GM12878 (cell line): Measurements from ENCODE around the gene CANT1. TPM values are rescaled to one million over a fixed set of nuclear protein-coding genes. Genes with fewer than 3 reads are reported as not detected.

Experiments
- ATAC-seq: fragments of 200-7000 bp; cut with Tn5 transposase; 3 replicates; pipeline ENCODE4 v1.9.1; 2020; ENCODE audit warnings: mild to moderate bottlenecking, moderate library complexity
- BruUV-seq: library from RNA; stranded (reverse); fragments of 400-500 nt; replicated peaks from 2 replicates; lab custom pipeline; 2021; lab: Mats Ljungman, UMichigan
- CTCF ChIA-PET: fragments of 300-600 bp; sonication (Branson Sonifier 250); formaldehyde crosslinking; extraction: SDS; loops from one replicate; lab custom pipeline; 2021; ENCODE audit warnings: inconsistent platforms; lab: Yijun Ruan, JAX
- POLR2A ChIA-PET: fragments of 350-600 bp; formaldehyde crosslinking; extraction: SDS; loops from one replicate; lab custom pipeline; 2021; ENCODE audit warnings: inconsistent platforms; lab: Charles Lee
- RAD21 ChIA-PET: fragments of 300-600 bp; sonication (Branson Sonifier 250); formaldehyde crosslinking; loops from one replicate; lab custom pipeline; 2023; ENCODE audit warnings: antibody characterized with exemption; ENCODE audit not compliant: unreplicated experiment; lab: Charles Lee
- SMC1A ChIA-PET: fragments of 300-600 bp; sonication (Branson Sonifier 250); formaldehyde crosslinking; loops from one replicate; lab custom pipeline; 2023; ENCODE audit not compliant: unreplicated experiment, uncharacterized antibody; lab: Charles Lee
- DNase-seq: peaks from one replicate; pipeline ENCODE4 v3.0.0-alpha.2; 2011; ENCODE audit warnings: low read depth, low spot score
- FAIRE-seq: peaks from 3 replicates; lab custom pipeline; 2011; peaks lifted over from hg19 to GRCh38; lab: Jason Lieb, UNC
- H2AFZ ChIP-seq: 2 replicates; pipeline ENCODE4 v1.6.0; 2011; ENCODE audit warnings: low read depth, low read length, control low read depth; ENCODE audit not compliant: control insufficient read depth
- H3K27ac ChIP-seq: 2 replicates; pipeline ENCODE4 v1.5.1; 2011; ENCODE audit warnings: control low read depth; ENCODE audit not compliant: control insufficient read depth, insufficient read depth
- H3K27me3 ChIP-seq, 2 experiments: replicated peaks in 1 of 2; 2 replicates each; pipeline versions ENCODE4 v1.6.0 to v1.6.1; 2011; ENCODE audit warnings: low read length in 1 of 2; ENCODE audit not compliant: control insufficient read depth in 2 of 2, insufficient read depth in 2 of 2
- H3K36me3 ChIP-seq, 2 experiments: 2 replicates each; pipeline ENCODE4 v1.5.1; 2011; ENCODE audit warnings: low read length in 1 of 2; ENCODE audit not compliant: control insufficient read depth in 2 of 2, insufficient read depth in 2 of 2
- H3K4me1 ChIP-seq: 2 replicates; pipeline ENCODE4 v1.6.1; 2011; ENCODE audit warnings: mild to moderate bottlenecking, low read length, moderate library complexity, mixed read lengths; ENCODE audit not compliant: control insufficient read depth, insufficient read depth
- H3K4me2 ChIP-seq: 2 replicates; pipeline ENCODE4 v1.6.0; 2011; ENCODE audit warnings: control low read depth; ENCODE audit not compliant: control insufficient read depth, insufficient read depth
- H3K4me3 ChIP-seq: fragments of 200-600 bp; sonication (generic); 2 replicates; pipeline ENCODE4 v1.5.1; 2016
- H3K79me2 ChIP-seq: 2 replicates; pipeline ENCODE4 v1.6.0; 2011; ENCODE audit warnings: low read length; ENCODE audit not compliant: control insufficient read depth, insufficient read depth
- H3K9ac ChIP-seq: 2 replicates; pipeline ENCODE4 v1.8.0; 2011; ENCODE audit warnings: low read length, control low read depth, mixed read lengths; ENCODE audit not compliant: control insufficient read depth, insufficient read depth
- H3K9me3 ChIP-seq: replicated peaks from 3 replicates; pipeline ENCODE4 v1.5.1; 2011; ENCODE audit warnings: mild to moderate bottlenecking, low read length; ENCODE audit not compliant: control insufficient read depth, insufficient read depth
- H4K20me1 ChIP-seq: 2 replicates; pipeline ENCODE4 v1.6.0; 2011; ENCODE audit not compliant: control insufficient read depth, insufficient read depth
- ASH2L ChIP-seq: fragments of 300-600, 200-600 bp; sonication (generic); IDR thresholded peaks from 2 replicates; pipeline ENCODE4 v1.6.1; 2017; ENCODE audit warnings: low read depth, mild to moderate bottlenecking, borderline replicate concordance
- BCLAF1 ChIP-seq: fragments of 450-650 bp; IDR thresholded peaks from 2 replicates; pipeline ENCODE4 v1.6.1; 2017; ENCODE audit warnings: antibody characterized with exemption, mild to moderate bottlenecking, moderate library complexity
- BMI1 ChIP-seq: fragments of 450-650 bp; IDR thresholded peaks from 2 replicates; pipeline ENCODE4 v1.6.1; 2016; ENCODE audit warnings: mild to moderate bottlenecking, moderate library complexity, borderline replicate concordance
- CEBPB ChIP-seq, 2 experiments: fragments of 150-350 bp in 1 of 2; IDR thresholded peaks; 2 replicates each; pipeline ENCODE4 v1.6.1; 2012 to 2014; ENCODE audit warnings: low read depth in 2 of 2, low read length in 2 of 2, borderline replicate concordance in 1 of 2, inconsistent platforms in 1 of 2
- GATAD2B ChIP-seq: fragments of 450-650 bp; conservative IDR thresholded peaks from 2 replicates; pipeline ENCODE4 v1.6.1; 2017; ENCODE audit warnings: low read depth, mild to moderate bottlenecking, moderate library complexity
- KLF5 ChIP-seq: fragments of 450-650 bp; IDR thresholded peaks from 2 replicates; pipeline ENCODE4 v1.6.1; 2014; ENCODE audit warnings: mild to moderate bottlenecking; ENCODE audit not compliant: partially characterized antibody
- NFYA ChIP-seq: IDR thresholded peaks from 2 replicates; pipeline ENCODE4 v1.6.1; 2011; ENCODE audit warnings: low read depth, mild to moderate bottlenecking, low read length, improper control_type of control experiment, borderline replicate concordance
- PAX8 ChIP-seq: fragments of 450-650 bp; IDR thresholded peaks from 2 replicates; pipeline ENCODE4 v1.6.1; 2017; ENCODE audit warnings: mild to moderate bottlenecking, moderate library complexity
- POU2F2 ChIP-seq: IDR thresholded peaks from 3 replicates; pipeline ENCODE4 v1.6.1; 2011; ENCODE audit warnings: low read depth, mild to moderate bottlenecking, low read length, borderline replicate concordance
- REST ChIP-seq: IDR thresholded peaks from 2 replicates; pipeline ENCODE4 v1.6.1; 2012; ENCODE audit warnings: mild to moderate bottlenecking, low read depth, low read length
- STAT1 ChIP-seq: fragments of 450-650 bp; conservative IDR thresholded peaks from 2 replicates; pipeline ENCODE4 v1.6.1; 2014; ENCODE audit warnings: antibody characterized with exemption, mild to moderate bottlenecking
- WGBS: methylation state at CpG from one replicate; pipeline ENCODE4 v1.1.6; 2016; ENCODE audit warnings: low lambda C conversion rate; ENCODE audit not compliant: insufficient replicate concordance, insufficient coverage; ENCODE audit errors: missing lambda C conversion rate; 5-methylcytosine and 5-hydroxymethylcytosine counted together
- in situ Hi-C: fragments of 300-500 bp; cut with MboI; formaldehyde crosslinking; loops from 9 replicates; pipeline ENCODE4 v1.14.3; 2018; ENCODE audit warnings: mixed read lengths
- intact Hi-C: fragments of 100-400 bp; cut with micrococcal nuclease; formaldehyde crosslinking; loops from one replicate; pipeline ENCODE4 v1.14.2; 2022; ENCODE audit not compliant: unreplicated experiment
- polyA plus RNA-seq, 11 experiments: library from polyadenylated mRNA; depleted of rRNA in 4 of 11; unstranded in 6 of 11; stranded (reverse) in 5 of 11; fragments of >200 nt; fragmentation: Nextera tagmentation in 4 of 11; fragmentation: Illumina TruSeq in 1 of 11; extraction: Ambion mirVana in 4 of 11; extraction: Trizol in 1 of 11; gene quantifications; 1 replicate in 1 of 11; 2 replicates in 10 of 11; pipeline versions ENCODE4 v1.2.1 to v1.2.3, GENCODE V29; 2011 to 2016; ENCODE audit warnings: inconsistent platforms in 2 of 11, missing spikeins in 2 of 11, low read depth in 1 of 11
- total RNA-seq, 4 experiments: library from RNA; depleted of rRNA in 3 of 4; stranded (reverse); fragments of >200 nt in 3 of 4; fragmentation: Illumina TruSeq in 1 of 4; extraction: Trizol in 1 of 4; gene quantifications; 2 replicates each; pipeline versions ENCODE4 v1.2.1 to v1.2.3, GENCODE V29; 2013 to 2021
- TF ChIP-seq, protein P1 (sequence below): fragments of 450-650 bp; IDR thresholded peaks from 2 replicates; pipeline ENCODE4 v1.6.1; 2018; ENCODE audit warnings: borderline replicate concordance, mild to moderate bottlenecking; ENCODE audit not compliant: partially characterized antibody
- TF ChIP-seq, protein P2 (sequence below): IDR thresholded peaks from 2 replicates; pipeline ENCODE4 v1.6.1; 2011; ENCODE audit warnings: borderline replicate concordance, low read depth, mild to moderate bottlenecking, moderate library complexity, mixed read lengths, low read length; ENCODE audit not compliant: insufficient read depth; ENCODE audit errors: extremely low read length

CANT1 gene
- total and polyA plus RNA-seq, 10 of the 15 experiments (the other 5 are each of a cell fraction or from before 2014, with no cell fraction given): 2.2 to 59.2 (median 20.2) TPM

DNA sequence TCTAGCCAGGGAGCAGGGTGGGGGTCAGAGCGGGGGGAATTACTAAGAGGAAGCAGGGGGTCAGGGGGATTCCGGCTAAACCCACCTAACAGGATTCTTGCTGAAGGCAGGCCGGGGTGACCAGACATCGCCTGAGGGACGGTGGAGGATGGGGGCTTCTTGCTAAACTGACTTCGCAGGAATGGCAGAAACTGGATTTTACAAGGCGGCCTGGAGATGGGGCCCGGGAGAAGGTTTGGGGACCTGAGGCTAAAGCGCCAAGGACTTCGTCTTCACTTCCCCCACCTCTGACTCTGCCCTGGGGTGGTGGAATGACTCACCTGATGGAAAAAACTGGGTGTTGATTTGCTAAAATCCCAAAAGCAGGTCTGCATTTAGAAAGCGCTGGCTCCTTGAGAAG lies 53.3 kb downstream of the CANT1 start:
- no peaks in the 10 kb centered on the region; a peak in 2 of 4 replicates for H3K27me3 ChIP-seq
- H4K20me1 ChIP-seq: no peaks in the 10 kb centered on the region
- SMC1A ChIA-PET: no interaction called here
- H3K79me2 ChIP-seq: no peaks in the 10 kb centered on the region
- no peak overlapping the region for H3K4me2 ChIP-seq
- H3K9ac ChIP-seq: no peak overlapping the region
- in situ Hi-C loops: no loop called here
- 38% methylated on average over 11 of the region's 11 CpGs for WGBS
- RAD21 ChIA-PET: no interaction called here
- no peak for FAIRE-seq
- BruUV-seq: no TSS peak
- intact Hi-C loops: no loop called here
- no peak overlapping the region for H2AFZ ChIP-seq
- no peak for DNase-seq
- POLR2A ChIA-PET: no interaction called here
- no peaks in the 10 kb centered on the region; the same call in 1 of the 3 replicates for H3K9me3 ChIP-seq
- no peak overlapping the region for H3K4me3 ChIP-seq
- H3K4me1 ChIP-seq: no peaks in the 10 kb centered on the region
- H3K36me3 ChIP-seq: no peaks in the 10 kb centered on the region
- ATAC-seq: no peak
- no peak overlapping the region for H3K27ac ChIP-seq
- CTCF ChIA-PET: interaction anchor here (1.7 kb wide), 1 partner anchor 15 kb away, joined by 8 read pairs; no protein-coding TSS in a partner anchor
- TF ChIP-seq BMI1 (no peak), BCLAF1 (no peak), GATAD2B (no peak), STAT1 (no peak), CEBPB (IDR thresholded peaks at IDR 0.05; ENCODE audit: borderline replicate concordance in 1 of 2, low read depth in 2 of 2, low read length in 2 of 2) (no peak), POU2F2 (no peak), REST (no peak), PAX8 (no peak), NFYA (no peak), ASH2L (no peak), KLF5 (no peak)
- TF ChIP-seq, protein P1, sequence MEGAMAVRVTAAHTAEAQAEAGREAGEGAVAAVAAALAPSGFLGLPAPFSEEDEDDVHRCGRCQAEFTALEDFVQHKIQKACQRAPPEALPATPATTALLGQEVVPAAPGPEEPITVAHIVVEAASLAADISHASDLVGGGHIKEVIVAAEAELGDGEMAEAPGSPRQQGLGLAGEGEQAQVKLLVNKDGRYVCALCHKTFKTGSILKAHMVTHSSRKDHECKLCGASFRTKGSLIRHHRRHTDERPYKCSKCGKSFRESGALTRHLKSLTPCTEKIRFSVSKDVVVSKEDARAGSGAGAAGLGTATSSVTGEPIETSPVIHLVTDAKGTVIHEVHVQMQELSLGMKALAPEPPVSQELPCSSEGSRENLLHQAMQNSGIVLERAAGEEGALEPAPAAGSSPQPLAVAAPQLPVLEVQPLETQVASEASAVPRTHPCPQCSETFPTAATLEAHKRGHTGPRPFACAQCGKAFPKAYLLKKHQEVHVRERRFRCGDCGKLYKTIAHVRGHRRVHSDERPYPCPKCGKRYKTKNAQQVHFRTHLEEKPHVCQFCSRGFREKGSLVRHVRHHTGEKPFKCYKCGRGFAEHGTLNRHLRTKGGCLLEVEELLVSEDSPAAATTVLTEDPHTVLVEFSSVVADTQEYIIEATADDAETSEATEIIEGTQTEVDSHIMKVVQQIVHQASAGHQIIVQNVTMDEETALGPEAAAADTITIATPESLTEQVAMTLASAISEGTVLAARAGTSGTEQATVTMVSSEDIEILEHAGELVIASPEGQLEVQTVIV: no peak
- TF ChIP-seq, protein P2, sequence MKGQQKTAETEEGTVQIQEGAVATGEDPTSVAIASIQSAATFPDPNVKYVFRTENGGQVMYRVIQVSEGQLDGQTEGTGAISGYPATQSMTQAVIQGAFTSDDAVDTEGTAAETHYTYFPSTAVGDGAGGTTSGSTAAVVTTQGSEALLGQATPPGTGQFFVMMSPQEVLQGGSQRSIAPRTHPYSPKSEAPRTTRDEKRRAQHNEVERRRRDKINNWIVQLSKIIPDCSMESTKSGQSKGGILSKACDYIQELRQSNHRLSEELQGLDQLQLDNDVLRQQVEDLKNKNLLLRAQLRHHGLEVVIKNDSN: no peak
